SKM-1 treated with dmso at 0.1 percent for 144 hours (cell line): ENCODE data around the gene CFAP20DC.
"Not testable (repeated sequence)": the region's sequence is repeated elsewhere in the genome, so short reads cannot be mapped to it uniquely, and the experiment has no call there.

Experiments used
- DNase-seq: peaks from one replicate; lab custom pipeline; 2025; ENCODE audit not compliant: unreplicated experiment; lab: John Stamatoyannopoulos, UW

Gene CFAP20DC

DNA sequence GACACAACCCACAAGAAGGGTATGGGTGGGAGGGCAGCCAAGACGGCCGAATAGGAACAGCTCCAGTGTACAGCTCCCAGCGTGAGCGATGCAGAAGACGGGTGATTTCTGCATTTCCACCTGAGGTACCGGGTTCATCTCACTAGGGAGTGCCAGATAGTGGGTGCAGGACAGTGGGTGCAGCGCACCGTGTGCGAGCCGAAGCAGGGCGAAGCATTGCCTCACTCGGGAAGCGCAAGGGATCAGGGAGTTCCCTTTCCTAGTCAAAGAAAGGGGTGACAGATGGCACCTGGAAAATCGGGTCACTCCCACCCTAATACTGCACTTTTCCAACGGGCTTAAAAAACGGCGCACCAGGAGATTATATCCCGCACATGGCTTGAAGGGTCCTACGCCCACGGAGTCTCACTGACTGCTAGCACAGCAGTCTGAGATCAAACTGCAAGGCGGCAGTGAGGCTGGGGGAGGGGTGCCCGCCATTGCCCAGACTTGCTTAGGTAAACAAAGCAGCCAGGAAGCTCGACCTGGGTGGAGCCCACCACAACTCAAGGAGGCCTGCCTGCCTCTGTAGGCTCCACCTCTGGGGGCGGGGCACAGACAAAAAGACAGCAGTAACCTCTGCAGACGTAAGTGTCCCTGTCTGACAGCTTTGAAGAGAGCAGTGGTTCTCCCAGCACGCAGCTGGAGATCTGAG, 243.1 kb downstream of the CFAP20DC start:
- not testable (repeated sequence) for DNase-seq

DNA sequence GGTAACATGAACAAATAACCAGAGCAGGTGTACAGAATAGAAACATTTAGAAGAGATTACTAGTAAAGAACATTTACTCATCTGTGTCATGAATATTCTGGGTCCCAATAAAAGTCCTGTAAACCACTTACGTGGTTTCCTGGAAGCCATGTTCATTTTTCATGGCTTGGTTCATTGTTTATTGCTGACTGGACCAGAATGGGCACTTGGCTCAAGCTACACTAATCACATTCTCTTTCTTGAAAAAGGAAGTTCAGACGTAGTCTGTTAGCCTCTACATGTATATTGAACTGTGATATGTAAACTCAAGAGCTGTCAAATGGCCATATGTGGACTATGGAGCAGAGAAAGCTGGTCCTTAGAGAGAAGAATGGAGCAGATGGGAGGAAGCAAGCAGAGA, 244.9 kb downstream of the CFAP20DC start:
- no peak for DNase-seq

DNA sequence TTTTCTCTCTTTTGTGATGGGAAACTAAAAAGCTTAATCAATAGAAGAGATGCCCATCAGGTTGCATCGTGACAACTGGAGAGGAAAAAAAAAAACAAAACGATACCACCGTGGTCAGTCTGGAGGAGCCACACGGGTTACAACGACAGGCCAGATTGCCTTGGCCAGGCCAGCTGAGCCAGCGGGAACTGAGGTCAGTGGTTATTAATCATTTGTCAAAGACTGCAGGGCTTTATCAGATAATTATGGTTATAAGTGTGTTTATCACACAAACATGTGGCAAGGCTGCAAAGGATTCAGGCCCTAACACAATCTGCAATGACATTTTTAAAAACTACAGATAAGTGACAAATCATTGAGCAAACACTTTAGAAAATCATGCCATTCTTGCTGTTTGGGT, 248.3 kb downstream of the CFAP20DC start:
- DNase-seq: no peak

DNA sequence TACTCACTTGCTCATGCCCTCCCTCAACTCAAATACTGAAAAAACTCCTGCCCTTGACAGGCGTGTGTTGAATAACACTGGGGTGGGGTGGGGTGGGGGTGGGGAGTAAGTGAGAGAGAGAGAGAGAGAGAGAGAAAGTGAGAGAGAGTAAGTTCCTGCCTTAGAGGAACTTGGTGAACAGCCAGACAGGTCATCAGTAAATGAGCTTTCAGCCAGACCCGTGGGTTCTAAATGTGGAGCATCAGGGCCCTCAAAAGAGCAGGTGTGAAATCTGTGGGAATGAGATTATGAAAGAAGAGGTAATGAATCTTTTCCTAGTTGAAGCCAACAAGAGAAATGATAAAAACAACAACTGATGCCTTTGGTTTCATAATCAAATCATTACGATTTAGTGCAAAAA, 248.9 kb downstream of the CFAP20DC start:
- DNase-seq: no peak

DNA sequence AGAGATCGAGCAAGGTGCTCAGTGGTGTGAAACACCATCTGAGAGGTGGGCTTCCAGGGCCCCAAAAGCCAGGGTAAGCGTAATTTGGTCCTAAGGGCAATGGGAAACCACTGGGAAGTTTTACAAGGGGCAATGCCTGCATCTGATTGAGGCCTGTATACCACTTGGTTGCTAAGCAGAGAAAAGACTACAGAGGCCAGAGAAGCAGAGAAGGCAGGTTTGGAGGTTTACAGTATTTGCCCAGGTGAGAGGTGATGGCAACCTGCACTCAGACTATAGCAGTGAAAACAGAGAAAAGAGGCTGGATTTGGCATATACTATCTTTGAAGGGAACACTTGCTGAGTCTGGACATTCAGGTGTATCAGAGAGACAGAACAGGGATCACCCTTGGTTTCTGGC, 249.8 kb downstream of the CFAP20DC start:
- no peak for DNase-seq

DNA sequence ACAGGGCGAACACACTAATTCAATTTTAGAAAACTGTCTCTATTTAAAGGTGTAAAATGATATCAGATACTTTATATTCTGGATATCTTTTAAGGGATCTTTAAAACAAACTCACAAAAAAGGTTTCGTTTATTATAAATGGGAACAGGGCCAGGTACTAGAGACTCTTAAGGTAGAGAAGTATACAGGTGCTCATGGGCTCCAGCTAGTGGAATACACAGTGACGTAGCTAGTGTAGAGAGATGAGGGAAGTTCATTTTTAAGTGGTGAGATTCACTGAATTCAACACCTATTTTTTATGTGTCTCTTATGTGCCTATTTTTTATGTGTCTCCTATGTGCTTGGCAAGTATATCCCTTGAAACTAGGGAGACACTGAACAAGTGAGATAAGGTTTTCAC, 250.6 kb downstream of the CFAP20DC start:
- DNase-seq: no peak

DNA sequence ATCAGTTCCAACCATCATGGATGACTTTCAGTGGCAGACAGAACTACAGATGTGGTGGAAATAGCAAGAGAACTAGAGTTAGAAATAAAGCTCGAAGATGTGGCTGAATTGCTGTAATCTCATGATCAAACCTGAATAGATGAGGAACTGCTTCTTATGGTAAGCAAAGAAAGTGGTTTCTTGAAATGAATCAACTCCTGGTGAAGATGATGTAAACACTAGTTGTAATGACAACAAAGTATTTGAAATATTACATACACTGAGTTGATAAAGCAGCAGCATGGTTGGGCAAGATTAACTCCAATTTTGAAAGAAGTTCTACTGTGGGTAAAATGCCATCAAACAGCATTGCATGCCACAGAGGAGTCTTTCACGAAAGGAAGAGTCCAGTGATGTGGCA, 251.5 kb downstream of the CFAP20DC start:
- DNase-seq: no peak

DNA sequence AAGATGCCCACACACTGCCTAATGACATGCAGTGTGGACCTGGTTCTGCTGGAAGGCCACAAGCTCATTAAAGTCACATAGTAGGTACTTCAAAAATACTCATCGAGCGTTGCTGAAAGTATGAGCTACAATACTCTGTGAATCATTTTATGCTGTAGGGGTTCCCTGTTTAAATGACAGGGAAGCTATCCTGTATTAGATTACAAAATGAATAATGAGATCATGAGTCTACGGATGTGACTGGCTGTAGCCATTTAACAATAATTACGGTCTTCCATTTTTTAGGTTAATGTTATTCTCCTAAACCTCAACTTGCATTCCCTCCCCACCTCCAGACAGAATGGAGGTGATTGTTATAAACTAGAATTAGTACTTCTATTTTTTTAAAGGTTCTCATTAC, 255.1 kb downstream of the CFAP20DC start:
- DNase-seq: no peak

DNA sequence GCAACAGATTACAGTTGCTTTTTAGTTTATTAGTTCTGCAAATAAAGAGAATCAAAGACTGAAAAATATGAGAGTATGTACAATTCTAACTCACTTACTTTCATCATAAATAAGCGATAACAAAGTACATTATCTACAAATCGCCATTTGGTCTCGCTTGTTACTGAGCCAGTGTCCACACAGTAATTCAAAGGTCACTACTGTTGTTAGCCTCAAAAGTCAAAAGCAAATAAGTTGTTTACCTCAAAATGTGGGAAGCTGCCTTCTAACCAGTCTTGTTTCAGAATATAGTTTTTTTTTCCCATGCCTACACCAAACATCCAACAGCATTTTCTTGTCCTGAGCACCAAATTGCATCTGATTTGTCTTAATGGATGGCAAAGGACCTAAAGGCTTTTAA, 255.9 kb downstream of the CFAP20DC start:
- DNase-seq: no peak

DNA sequence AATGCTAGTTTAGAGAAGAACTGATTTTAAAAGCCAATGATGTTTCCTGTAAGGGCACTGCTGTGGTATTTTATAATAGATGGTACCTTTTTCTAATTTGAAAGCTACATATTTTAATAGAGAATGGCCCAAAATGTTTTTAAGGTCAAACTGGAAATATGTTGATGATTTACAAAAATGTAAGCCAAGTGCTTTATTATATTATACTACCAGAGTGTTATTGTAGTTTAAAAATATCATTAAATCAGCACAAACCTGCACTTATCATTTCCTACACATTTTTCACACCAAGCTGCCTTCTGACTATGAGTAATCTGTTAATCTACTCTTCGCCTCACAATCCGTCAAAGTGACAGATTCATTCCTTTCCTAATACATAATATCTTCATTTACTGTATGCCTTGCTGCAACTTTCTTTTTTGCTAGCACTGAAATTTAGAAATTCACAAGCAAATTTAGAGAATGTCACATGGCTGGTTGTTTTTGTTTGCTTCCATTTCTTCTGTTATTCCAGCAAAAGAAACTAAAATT, 256.8 kb downstream of the CFAP20DC start:
- DNase-seq: no peak

DNA sequence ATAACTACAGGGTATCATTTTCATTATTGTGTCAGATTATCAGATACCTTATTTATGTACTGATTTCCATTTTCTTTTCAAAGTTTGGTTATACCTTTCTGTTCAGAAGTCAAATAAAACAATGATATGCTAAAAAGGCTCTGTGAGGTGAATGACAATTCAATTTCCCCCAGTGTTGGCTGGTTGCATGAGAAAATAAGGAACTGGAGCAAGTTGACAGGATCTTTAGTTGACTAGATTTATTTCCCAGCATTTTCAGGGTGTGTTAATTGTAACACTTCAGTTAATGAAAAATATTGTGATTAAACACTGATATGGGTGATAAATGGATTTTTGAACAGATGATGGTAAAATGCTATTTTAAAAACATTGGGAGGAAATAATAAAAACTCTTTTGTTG, 260.4 kb downstream of the CFAP20DC start:
- DNase-seq: no peak

DNA sequence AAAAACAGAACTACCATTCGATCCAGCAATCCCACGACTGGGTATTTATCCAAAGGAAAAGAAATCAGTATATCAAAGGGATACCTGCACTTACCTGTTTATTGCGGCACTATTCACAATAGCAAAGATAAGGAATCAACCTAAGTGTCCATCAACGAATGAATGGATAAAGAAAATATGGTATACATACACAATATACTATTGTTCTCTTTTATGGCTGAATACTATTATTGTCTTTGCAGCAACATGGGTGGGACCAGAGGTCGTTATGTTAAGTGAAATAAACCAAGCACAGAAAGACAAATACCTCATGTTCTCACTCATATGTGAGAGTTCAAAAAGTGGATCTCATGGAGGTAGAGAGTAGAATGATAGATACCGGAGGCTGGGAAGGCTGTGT, 264.9 kb downstream of the CFAP20DC start:
- DNase-seq: no peak

DNA sequence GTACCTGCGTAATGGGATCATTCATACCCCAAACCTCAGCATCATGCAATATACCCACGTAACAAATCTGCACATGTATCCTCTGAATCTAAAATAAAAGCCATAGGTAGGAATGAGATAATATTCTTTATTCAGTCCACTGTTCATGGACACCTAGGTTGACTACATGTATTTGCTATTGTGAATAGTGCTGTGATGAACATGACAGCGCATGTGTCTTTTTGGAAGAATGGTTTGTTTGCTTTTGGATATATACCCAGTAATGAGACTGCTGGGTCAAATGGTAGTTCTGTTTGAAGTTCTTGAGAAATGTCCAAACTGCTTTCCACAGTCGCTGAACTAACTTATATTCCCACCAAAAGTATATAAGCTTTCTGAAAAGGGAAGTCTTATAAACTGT, 265.4 kb downstream of the CFAP20DC start:
- DNase-seq: no peak

DNA sequence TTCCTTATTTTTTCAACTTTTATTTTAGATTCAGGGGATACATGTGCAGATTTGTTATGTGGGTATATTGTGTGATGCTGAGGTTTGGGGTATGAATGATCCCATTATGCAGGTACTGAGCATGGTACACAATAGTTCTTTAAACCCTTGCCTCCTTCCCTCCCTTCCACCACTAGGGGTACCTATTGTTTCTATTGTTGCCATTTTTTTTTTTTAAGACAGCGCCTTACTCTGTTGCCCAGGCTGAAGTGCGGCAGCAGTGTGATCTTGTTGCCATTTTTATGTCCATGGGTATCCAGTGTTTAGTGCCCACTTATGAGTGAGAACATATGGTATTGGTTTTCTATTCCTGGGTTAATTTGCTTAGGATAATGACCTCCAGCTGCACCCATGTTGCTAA, 266.0 kb downstream of the CFAP20DC start:
- no peak for DNase-seq

DNA sequence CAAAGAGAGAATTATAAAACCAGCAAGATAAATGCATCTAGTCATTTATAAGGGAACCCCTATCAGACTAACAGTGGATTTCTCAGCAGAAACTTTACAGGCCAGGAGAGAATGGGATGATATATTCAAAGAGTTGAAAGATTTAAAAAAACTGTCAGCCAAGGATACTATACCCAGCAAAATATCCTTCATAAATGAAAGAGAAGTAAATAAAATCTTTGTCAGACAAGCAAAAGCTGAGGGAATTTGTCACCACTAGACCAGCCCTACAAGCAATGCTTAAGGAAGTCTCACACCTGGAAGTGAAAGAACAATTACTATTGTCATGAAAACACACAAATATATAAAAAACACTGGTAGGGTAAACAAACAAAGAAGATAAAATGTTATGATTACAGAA, 269.9 kb downstream of the CFAP20DC start:
- no peak for DNase-seq

DNA sequence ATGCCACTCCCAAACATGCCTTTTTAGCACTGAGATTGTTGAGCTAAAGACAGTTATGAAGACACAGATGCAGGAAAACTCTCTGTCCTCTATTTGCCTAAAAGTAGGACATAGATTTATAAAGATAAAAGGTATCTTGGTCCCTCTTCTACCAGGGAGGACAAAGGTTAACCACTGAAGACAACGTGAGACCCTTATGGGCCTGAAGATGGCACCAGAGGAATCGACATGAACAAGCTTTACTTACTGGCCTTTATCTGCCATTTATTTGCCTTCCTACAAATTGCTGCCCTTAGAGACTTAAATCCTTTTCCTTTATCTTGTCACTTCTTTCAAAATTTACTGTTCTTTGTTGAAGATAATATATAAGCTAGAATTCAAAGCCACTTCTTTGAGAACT, 273.6 kb downstream of the CFAP20DC start:
- DNase-seq: no peak

DNA sequence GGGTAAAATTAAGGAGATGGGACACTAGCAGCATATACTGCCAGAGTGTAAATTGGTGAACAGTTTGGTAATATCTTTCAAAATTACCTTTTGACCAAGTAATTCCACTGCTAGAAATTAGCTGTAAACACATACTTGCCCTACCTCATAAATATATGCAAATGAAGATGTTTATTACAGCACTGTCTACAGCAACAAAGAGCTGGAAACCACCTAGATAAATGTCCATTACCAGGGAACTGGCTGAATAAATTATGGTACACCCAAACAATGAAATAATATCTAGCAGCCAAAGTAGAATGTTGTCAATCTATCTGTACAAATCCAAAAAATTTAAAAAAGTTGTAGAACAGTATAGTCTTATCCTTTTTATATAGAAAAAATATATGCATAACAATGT, 277.4 kb downstream of the CFAP20DC start:
- no peak for DNase-seq

DNA sequence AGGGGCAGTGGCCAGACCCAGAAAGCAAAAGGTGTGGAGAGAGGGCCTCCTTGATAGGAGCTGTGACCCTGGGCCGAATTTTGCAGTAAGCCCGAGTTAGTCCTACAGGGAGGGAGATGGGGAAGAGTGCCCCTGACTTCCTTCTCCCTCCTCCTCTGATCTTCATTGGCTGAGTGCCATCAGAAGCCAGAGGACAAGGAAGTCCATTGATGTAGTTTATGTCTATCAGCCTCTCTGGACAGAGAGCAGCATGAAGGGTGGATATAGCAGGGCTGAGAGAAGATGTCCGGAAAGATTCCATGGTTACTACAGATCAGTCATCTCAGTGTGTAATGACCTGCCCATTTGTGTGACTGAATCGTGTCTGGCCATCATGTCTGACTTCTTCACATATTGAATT, 280.8 kb downstream of the CFAP20DC start:
- DNase-seq: no peak

DNA sequence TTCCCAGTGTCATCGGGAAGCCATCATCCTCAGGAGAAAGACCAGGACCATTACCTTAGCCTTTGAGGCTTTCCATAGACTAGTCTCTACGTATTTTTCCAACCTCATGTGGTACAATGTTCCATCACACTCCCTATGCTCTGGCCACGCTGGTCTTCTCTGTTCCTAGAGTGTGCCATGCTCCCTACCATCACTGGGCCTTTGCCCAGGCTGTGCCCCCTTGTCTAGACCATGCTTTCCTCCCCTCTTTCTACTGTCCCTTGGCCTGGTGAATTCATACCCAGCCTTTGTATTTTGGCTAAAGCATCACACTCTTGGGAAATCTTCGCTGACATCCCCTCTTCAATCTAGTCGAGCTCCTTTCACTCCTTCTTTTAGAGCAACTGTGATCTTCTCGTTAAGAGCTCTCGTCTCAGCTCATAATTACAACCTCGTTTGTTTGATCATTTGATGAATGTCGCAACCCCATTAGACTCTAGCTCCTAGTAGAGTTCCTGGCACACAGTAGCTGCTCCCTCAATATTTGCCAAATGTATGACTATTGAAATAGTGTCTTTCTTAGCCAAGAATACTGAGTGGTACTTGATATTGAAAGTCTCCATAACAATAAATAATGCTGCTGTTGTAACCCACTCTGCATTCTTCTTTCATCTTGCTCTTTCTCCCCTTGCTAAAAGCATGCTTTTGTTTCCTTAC, 283.1 kb downstream of the CFAP20DC start:
- DNase-seq: no peak

DNA sequence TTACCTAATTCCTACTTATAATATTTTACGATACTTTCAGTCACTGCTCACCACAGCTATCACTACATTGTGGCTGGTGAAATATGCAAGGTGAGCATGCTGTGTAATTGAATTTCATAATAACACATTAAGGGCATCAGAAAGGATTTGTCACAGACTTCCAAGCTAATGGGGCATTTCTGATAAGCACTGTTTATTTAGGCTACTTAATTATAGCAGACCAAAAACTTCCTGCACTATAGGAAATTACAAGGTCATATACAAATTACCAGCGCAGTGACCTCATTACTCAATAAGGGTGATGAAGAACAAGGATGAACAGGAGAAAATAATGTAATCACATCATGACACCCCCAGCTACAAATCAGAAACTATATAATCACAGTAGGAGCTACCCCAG, 294.7 kb downstream of the CFAP20DC start:
- no peak for DNase-seq

DNA sequence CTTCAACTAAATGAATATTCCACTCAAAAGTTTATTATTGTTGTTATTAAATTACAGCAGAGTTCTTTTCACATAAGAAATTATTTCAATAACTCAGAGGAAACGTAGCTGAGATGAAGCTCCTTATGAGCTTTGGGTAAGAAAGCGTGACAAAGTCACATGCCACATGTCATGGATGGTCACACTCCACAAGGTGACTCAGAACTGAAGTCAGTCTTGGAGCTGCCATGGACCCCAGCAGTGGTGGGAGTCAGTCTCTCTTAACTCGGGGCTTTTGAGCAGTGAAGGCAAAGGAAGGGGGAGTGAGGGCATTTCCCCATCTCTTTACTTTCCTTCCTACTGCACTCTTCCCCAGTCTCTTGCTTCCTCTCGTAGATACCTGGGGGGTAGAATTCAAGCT, 295.8 kb downstream of the CFAP20DC start:
- no peak for DNase-seq

DNA sequence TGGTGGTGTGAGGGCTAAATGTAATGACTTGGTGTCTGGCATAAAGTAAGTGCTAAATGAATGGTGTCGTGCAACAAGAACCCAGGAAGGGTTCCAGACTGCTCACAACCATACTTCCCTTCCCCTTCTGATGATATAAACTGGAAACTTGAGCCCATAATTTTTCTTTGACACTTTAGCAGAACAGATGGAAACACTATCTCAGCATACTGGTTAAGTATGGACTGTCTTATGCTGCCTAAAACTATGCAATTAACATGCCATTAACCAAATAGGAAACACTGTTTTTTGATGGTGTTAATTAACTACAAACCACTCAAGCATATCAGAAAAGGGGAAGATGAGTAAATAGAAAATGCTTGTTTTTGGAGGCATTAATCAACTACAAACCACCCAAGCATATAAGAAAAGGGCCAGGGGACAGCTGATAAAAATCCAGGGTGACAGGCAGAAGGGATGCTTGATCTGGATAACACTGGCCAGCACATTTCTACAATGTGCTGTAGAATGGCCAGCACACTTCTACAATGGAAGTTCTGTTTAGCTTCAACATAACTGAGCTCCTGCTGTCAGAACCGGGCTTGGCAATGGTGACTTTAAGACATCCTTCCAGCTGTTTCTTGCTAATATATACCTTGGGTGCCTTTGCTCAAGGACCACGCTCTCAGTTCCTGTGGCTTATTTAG, 297.8 kb downstream of the CFAP20DC start:
- no peak for DNase-seq
